GM23248 (cell line): ENCODE measurements around the gene CCDC138.

ENCODE experiments used
- EZH2 ChIP-seq: fragments of 200-600 bp; sonication (generic); IDR thresholded peaks from 2 replicates; pipeline ENCODE4 v1.6.1; 2018; ENCODE audit warnings: antibody characterized with exemption, mild to moderate bottlenecking; ENCODE audit not compliant: insufficient read depth, poor library complexity, severe bottlenecking
- EZH2phosphoT487 ChIP-seq: fragments of 200-600 bp; sonication (generic); IDR thresholded peaks from 2 replicates; pipeline ENCODE4 v1.6.1; 2018; ENCODE audit warnings: antibody characterized with exemption, moderate library complexity, mild to moderate bottlenecking, low read depth; ENCODE audit not compliant: insufficient read depth

DNA sequence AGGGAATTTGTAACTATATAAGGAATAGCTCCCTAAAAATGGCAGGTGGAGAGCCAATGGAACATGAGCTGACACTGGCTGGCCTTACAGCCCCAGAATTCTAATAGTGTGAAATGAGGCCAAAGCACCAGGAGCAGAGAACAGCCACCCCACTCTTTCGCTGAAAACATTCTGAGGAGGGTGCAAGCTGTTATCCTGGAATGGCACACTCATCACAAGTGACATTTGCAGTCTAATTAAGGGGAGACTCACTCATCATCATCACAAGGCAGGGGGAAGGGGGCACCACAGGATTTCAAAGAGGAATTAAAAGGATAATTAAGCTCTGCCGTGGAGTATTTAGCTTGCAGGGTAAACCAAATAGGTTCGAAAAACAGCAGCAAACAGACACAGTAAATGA is 108.2 kb downstream of the CCDC138 start:
- TF ChIP-seq EZH2 (no peak), EZH2phosphoT487 (no peak)
